ENCODE results near the gene CIRBP.

Gene CIRBP

DNA sequence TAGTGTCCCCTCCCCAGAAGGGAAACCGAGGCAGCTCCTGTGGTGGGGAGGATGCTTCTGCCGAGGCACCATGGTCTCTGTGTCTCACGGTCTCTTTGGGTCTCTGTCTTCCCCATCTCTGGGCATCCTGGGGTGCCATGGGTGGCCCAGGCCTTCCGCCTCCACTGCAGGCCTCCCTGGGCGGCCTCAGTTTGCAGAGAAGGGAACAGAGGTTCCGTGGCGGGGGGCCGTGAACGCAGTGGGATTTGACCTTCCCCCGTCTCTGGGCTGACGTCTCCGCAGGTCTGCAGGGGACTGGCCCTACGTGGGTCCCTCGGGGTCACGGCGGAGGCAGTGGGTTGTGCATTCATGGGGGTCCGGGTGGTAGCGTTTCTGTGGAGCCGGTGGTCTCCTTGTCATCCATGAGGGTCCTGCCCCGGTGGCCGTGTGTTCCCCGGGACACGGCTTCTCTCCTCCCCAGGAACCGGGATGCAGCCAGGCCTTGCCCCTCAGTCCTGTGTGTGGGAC is 21.1 kb downstream of the CIRBP start:
- no peak for DNase-seq (ENCODE audit: low read depth)
- H3K4me3 ChIP-seq (ENCODE audit: low read depth, low read length): no peak overlapping the region
- TF ChIP-seq, protein P1, sequence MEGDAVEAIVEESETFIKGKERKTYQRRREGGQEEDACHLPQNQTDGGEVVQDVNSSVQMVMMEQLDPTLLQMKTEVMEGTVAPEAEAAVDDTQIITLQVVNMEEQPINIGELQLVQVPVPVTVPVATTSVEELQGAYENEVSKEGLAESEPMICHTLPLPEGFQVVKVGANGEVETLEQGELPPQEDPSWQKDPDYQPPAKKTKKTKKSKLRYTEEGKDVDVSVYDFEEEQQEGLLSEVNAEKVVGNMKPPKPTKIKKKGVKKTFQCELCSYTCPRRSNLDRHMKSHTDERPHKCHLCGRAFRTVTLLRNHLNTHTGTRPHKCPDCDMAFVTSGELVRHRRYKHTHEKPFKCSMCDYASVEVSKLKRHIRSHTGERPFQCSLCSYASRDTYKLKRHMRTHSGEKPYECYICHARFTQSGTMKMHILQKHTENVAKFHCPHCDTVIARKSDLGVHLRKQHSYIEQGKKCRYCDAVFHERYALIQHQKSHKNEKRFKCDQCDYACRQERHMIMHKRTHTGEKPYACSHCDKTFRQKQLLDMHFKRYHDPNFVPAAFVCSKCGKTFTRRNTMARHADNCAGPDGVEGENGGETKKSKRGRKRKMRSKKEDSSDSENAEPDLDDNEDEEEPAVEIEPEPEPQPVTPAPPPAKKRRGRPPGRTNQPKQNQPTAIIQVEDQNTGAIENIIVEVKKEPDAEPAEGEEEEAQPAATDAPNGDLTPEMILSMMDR (IDR thresholded peaks at IDR 0.05; ENCODE audit: low read depth, low read length, missing control alignments): no peak

DNA sequence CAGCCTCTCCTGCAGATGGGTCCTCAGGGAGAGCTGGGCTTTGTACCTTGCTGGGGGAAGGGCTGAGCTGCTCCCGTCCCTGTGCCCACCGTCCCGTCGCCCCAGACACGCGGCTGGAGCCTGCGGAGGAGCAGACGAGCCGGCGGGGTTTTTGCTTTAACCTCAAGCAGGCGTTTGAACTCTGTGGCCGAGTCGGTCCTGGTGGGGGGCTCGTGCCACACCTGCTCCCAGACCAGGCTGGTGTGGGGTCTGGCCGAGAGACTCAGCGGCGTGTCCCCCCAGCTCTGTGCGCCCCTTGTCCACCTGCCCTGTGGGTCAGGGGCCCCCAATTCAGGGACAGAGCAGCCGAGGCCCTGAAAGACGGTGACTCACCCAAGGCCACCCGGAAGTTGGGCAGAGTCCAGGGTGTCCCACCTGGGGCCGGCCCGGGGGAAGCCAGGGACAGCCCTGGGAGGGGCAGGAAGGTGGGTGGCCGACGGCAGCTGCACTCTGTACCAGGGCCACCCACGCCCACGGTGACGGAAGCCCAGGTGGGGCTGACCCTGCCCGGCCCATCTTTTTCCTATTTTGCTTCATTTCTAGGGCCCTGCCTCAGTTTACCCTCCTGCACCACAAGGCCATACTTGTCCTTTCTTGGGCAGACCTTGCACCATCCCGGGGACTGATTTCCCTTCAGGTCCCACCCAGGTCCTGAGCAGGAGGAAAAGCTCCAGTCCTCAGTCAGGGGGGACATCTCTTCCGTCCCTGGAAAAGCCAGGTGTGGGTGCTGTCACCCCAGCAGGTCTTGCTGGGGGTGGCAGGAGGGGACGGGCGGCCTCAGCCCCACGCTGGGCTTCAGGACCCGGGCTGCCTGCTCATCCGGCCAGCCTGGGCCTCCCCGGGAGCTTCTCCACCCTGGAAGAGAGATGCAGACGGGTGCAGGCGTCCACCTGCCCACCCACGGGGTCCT is 21.8 kb downstream of the CIRBP start:
- DNase-seq (ENCODE audit: low read depth): no peak
- TF ChIP-seq, protein P1 (IDR thresholded peaks at IDR 0.05; ENCODE audit: low read depth, low read length, missing control alignments): no peak
- no peak overlapping the region for H3K4me3 ChIP-seq (ENCODE audit: low read depth, low read length)

- no peak overlapping the region; the same call in 1 of the 2 replicates for H3K4me3 ChIP-seq (ENCODE audit: low read depth, low read length)
- no peak for DNase-seq (ENCODE audit: low read depth)
- TF ChIP-seq, protein P1 (IDR thresholded peaks at IDR 0.05; ENCODE audit: low read depth, low read length, missing control alignments): no peak
These were observed 22.8 kb downstream of the CIRBP start for GRCh38 chr19:1291761-1292418.

- no peak for DNase-seq (ENCODE audit: low read depth)
- H3K4me3 ChIP-seq (ENCODE audit: low read depth, low read length): no peak overlapping the region
- TF ChIP-seq, protein P1 (IDR thresholded peaks at IDR 0.05; ENCODE audit: low read depth, low read length, missing control alignments): no peak
These were observed 23.5 kb downstream of the CIRBP start for GRCh38 chr19:1292419-1293151.

DNA sequence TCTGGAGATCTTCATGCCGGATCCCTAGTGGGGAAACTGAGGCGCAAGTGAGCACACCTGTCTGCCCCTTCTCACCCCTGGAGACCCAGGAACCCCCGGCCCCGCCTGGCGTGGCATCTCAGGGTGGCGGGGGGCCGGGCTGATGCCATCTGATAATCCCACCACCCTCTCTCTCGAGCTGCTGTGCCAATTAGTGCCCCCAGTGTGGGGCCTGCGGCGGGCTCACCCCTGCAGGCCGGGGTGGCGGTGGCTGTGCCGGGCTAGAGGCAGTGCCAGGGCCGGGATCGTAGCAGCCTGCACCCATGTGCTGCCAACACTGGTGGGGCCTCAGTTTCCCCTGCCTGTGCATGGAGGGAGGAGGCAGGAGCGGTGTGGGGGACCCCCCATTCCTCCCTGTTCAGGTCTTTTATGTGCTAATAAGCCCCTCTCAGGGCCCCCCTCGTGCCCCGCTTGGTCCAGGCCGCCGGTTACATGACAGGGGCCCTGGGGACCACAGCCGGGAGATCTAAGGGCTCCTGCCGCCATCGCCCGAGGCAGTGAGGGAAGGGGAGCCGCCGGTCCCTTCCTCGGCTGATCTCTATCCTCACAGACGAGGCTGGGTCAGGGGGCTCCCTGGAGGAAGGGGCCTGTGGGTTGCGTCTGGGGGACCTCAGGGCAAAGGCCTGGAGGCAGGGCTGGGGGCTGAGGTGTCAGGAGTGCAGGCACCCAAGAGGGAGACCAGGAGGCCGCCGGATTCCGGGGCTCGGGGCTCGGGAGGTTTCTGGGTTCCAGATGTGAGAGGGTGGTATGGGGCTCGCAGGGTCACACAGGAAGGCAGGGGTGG is 24.9 kb downstream of the CIRBP start:
- no peak for DNase-seq (ENCODE audit: low read depth)
- no peak overlapping the region for H3K4me3 ChIP-seq (ENCODE audit: low read depth, low read length)
- TF ChIP-seq, protein P1 (IDR thresholded peaks at IDR 0.05; ENCODE audit: low read depth, low read length, missing control alignments): no peak

DNA sequence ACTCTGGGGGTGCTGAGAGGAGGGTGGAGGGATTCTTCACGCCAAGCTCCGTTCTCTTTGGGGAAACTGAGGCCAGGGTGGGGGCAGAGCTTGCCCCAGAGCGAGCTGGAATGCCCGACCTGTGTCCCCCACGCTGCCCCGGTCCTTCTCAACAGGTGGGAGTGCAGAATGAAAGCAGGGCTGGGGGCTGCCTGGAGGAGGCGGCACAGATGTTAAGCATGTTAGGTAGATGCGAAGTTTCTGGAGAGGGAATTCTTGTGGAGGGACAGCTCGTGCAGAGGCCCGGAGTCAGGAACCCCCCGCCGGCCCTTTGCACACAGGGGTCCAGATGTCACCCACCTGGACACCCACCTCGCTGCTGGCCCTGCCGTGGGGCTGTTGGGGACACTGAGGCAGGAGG is 25.6 kb downstream of the CIRBP start:
- no peak for DNase-seq (ENCODE audit: low read depth)
- TF ChIP-seq, protein P1 (IDR thresholded peaks at IDR 0.05; ENCODE audit: low read depth, low read length, missing control alignments): no peak
- no peak overlapping the region for H3K4me3 ChIP-seq (ENCODE audit: low read depth, low read length)

All from GM12864 (cell line).